HG02840 (cell line): ENCODE measurements around the gene DHX34.

Experiments
- ATAC-seq: cut with Tn5 transposase; IDR thresholded peaks from one replicate; pipeline ENCODE4 v1.9.1; 2021; ENCODE audit warnings: mild to moderate bottlenecking, moderate library complexity, moderate number of reproducible peaks; ENCODE audit not compliant: unreplicated experiment, low FRiP score

Gene DHX34

DNA sequence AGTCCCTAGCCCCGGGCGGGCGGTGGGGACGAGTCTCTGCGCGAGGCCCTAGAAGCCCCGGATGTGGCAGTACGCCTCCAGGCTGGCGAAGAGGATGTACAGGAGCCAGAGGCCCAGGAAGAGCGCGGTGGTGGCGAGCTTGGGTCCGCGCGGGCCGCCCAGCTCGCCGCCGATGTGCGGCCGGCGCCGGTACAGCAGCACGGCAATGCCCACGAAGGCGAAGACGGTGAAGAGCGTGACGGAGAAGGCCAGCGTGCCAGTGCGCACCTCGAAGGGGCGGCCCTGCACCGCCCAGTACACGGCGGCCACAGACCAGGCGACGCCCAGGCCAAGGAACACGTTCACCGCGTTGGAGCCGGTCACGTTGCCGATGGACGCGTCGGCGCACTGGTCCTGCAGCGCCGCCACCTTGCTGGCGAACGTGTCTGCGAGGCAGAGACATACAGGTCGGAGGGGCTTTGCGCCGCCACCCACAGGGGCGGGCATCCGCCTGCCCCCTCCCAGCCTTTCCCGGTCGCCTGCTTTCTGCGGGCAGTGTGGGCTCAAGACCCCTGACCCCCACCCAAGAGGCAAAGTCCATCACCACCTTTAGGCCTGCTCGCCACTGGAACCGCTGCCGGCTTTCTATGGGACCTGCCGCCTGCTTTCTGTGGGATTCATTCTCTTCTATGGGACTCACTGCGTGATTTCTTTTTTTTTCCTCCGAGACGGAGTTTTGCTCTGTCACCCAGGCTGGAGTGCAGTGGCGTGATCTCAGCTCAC lies 81.1 kb downstream of the DHX34 start:
- ATAC-seq: no peak

DNA sequence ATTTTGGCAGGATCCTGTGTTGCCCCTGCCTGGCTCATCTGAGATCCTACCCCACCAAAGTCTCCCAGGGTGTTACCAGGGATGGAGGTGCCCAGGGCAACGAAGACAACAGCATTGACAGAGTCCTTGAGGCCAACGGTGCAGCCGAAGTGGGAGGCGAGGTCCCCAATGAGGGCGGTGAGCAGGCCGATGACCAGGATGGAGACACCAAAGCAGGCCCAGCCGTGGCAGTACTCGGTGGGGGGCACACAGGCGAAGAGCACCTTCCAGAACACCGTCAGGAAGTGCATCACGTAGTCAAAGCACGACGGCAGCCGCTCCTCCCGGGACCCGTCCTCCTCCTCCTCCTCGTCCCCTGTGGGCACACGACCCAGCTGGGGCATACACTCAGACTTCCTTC lies 83.0 kb downstream of the DHX34 start:
- no peak for ATAC-seq
